SK-N-SH (cell line): ENCODE data around the gene STT3B. TPM values are rescaled to one million over a fixed set of nuclear protein-coding genes. Genes with fewer than 3 reads are reported as not detected.

ENCODE experiments used
- CTCF ChIA-PET: fragments of 300-600, 350-600 bp; formaldehyde crosslinking; extraction: SDS; loops from one replicate; lab custom pipeline; 2021; lab: Yijun Ruan, JAX
- POLR2A ChIA-PET: fragments of 350-600 bp; sonication (Branson Sonifier 250); formaldehyde crosslinking; extraction: SDS; loops from one replicate; lab custom pipeline; 2020; ENCODE audit warnings: antibody characterized with exemption, inconsistent platforms; lab: Yijun Ruan, JAX
- DNase-seq: peaks from one replicate; pipeline ENCODE4 v3.0.0; 2012
- H2AFZ ChIP-seq: fragments of 200-600 bp; sonication (generic); 2 replicates; pipeline ENCODE4 v1.8.1; 2016; ENCODE audit warnings: antibody characterized with exemption, mild to moderate bottlenecking, low read depth
- H3F3A ChIP-seq: fragments of 200-600 bp; sonication (generic); replicated peaks from 2 replicates; pipeline ENCODE3; 2016; ENCODE audit warnings: antibody characterized with exemption, mild to moderate bottlenecking; ENCODE audit not compliant: insufficient read depth
- H3K27ac ChIP-seq, 2 experiments: fragments of 200-500 bp in 1 of 2; fragments of 200-600 bp in 1 of 2; sonication (Bioruptor generic) in 1 of 2; sonication (generic), shearing (Covaris generic) in 1 of 2; 2 replicates each; pipeline versions ENCODE4 v1.5.1 to v1.6.1; 2014 to 2016; ENCODE audit warnings: low read depth in 2 of 2, inconsistent platforms in 1 of 2, low read length in 1 of 2, mild to moderate bottlenecking in 1 of 2, mixed read lengths in 1 of 2
- H3K27me3 ChIP-seq: fragments of 200-600 bp; sonication (generic), shearing (Covaris generic); 2 replicates; pipeline ENCODE4 v1.6.1; 2016; ENCODE audit warnings: mixed run types; ENCODE audit not compliant: insufficient read depth
- H3K36me3 ChIP-seq, 2 experiments: fragments of 200-500 bp in 1 of 2; fragments of 200-600 bp in 1 of 2; sonication (Bioruptor generic) in 1 of 2; sonication (generic) in 1 of 2; replicated peaks in 1 of 2; 2 replicates each; pipeline versions ENCODE3 to v1.5.1; 2014 to 2016; ENCODE audit warnings: low read length in 1 of 2, mild to moderate bottlenecking in 1 of 2; ENCODE audit not compliant: insufficient read depth in 2 of 2, control insufficient read depth in 1 of 2
- H3K4me1 ChIP-seq, 2 experiments: fragments of 200-500 bp in 1 of 2; fragments of 200-600 bp in 1 of 2; sonication (Bioruptor generic) in 1 of 2; sonication (generic), shearing (Covaris generic) in 1 of 2; 2 replicates each; pipeline versions ENCODE4 v1.5.1 to v1.6.1; 2014 to 2016; ENCODE audit warnings: low read depth in 1 of 2, low read length in 1 of 2, mixed run types in 1 of 2; ENCODE audit not compliant: insufficient read depth in 2 of 2, control insufficient read depth in 1 of 2
- H3K4me2 ChIP-seq: fragments of 200-600 bp; sonication (generic), shearing (Covaris generic); 2 replicates; pipeline ENCODE4 v1.6.1; 2017; ENCODE audit warnings: mixed run types
- H3K4me3 ChIP-seq, 2 experiments: fragments of 200-500 bp in 1 of 2; fragments of 200-600 bp in 1 of 2; sonication (Bioruptor generic) in 1 of 2; sonication (generic), shearing (Covaris generic) in 1 of 2; 2 replicates each; pipeline versions ENCODE4 v1.5.1 to v1.8.1; 2014 to 2016; ENCODE audit warnings: low read depth in 2 of 2, inconsistent platforms in 1 of 2, low read length in 1 of 2, mild to moderate bottlenecking in 1 of 2, mixed read lengths in 1 of 2, moderate library complexity in 1 of 2
- H3K79me2 ChIP-seq: fragments of 200-600 bp; sonication (generic); 2 replicates; pipeline ENCODE4 v1.8.1; 2017; ENCODE audit warnings: mild to moderate bottlenecking; ENCODE audit not compliant: insufficient read depth
- H3K9ac ChIP-seq: fragments of 200-600 bp; sonication (generic); 2 replicates; pipeline ENCODE4 v1.6.1; 2017; ENCODE audit warnings: mixed run types
- H3K9me2 ChIP-seq: fragments of 200-600 bp; sonication (generic); 2 replicates; pipeline ENCODE4 v1.6.1; 2017; ENCODE audit warnings: mixed run types
- H3K9me3 ChIP-seq: fragments of 200-600 bp; sonication (generic); 2 replicates; pipeline ENCODE4 v1.6.1; 2017; ENCODE audit warnings: mixed run types, mild to moderate bottlenecking, moderate library complexity
- H4K20me1 ChIP-seq: fragments of 200-600 bp; sonication (generic); 2 replicates; pipeline ENCODE4 v1.6.1; 2017; ENCODE audit warnings: mild to moderate bottlenecking, mixed run types; ENCODE audit not compliant: insufficient read depth
- CHD2 ChIP-seq: fragments of 150-350 bp; IDR thresholded peaks from 2 replicates; pipeline ENCODE4 v1.6.1; 2018; ENCODE audit warnings: low read length; ENCODE audit not compliant: partially characterized antibody
- EZH2phosphoT487 ChIP-seq: fragments of 200-600 bp; sonication (generic); IDR thresholded peaks from 2 replicates; pipeline ENCODE4 v1.6.1; 2017; ENCODE audit warnings: low read depth, mixed run types, mild to moderate bottlenecking, antibody characterized with exemption, moderate library complexity, borderline replicate concordance
- FOSL2 ChIP-seq: IDR thresholded peaks from 2 replicates; pipeline ENCODE4 v1.4.0; 2012; ENCODE audit warnings: low read depth, mild to moderate bottlenecking, moderate library complexity, borderline replicate concordance
- GABPA ChIP-seq: IDR thresholded peaks from 2 replicates; pipeline ENCODE4 v1.4.0; 2012; ENCODE audit warnings: low read depth, mild to moderate bottlenecking
- GATA2 ChIP-seq: sonication (generic); formaldehyde crosslinking; IDR thresholded peaks from 2 replicates; pipeline ENCODE4 v1.5.0; 2020; ENCODE audit warnings: mild to moderate bottlenecking, missing genetic modification reagents
- JUND ChIP-seq: IDR thresholded peaks from 2 replicates; pipeline ENCODE4 v1.4.0; 2012
- MEF2A ChIP-seq: IDR thresholded peaks from 2 replicates; pipeline ENCODE4 v1.4.0; 2012; ENCODE audit warnings: low read depth, borderline replicate concordance
- MXI1 ChIP-seq: IDR thresholded peaks from 2 replicates; pipeline ENCODE4 v1.6.1; 2012; ENCODE audit warnings: mild to moderate bottlenecking, low read depth, low read length, improper control_type of control experiment
- PBX3 ChIP-seq: IDR thresholded peaks from 2 replicates; pipeline ENCODE4; 2012
- POLR2AphosphoS5 ChIP-seq: IDR thresholded peaks from 2 replicates; pipeline ENCODE4 v1.6.1; 2012; ENCODE audit warnings: low read depth, low read length
- RAD21 ChIP-seq: IDR thresholded peaks from 2 replicates; pipeline ENCODE4 v1.6.1; 2012; ENCODE audit warnings: mild to moderate bottlenecking, low read length
- SMC3 ChIP-seq: IDR thresholded peaks from 2 replicates; pipeline ENCODE4 v1.6.1; 2012; ENCODE audit warnings: low read depth, low read length, improper control_type of control experiment
- TAF1 ChIP-seq: IDR thresholded peaks from 2 replicates; pipeline ENCODE4 v1.6.1; 2012; ENCODE audit warnings: low read depth, mild to moderate bottlenecking, low read length, moderate library complexity, borderline replicate concordance
- WGBS: methylation state at CpG from one replicate; pipeline ENCODE4 v1.1.6; 2017; ENCODE audit warnings: low lambda C conversion rate; 5-methylcytosine and 5-hydroxymethylcytosine counted together
- polyA plus RNA-seq, 3 experiments: library from polyadenylated mRNA; depleted of rRNA; stranded (reverse); fragments of >200 nt; gene quantifications; 2 replicates each; pipeline ENCODE4 v1.2.3, GENCODE V29; 2012
- TF ChIP-seq, protein P1 (sequence below): IDR thresholded peaks from 2 replicates; pipeline ENCODE4 v1.6.1; 2012; ENCODE audit warnings: mild to moderate bottlenecking, low read depth, low read length, moderate library complexity
- TF ChIP-seq, protein P2 (sequence below): IDR thresholded peaks from 2 replicates; pipeline ENCODE4 v1.4.0; 2012; ENCODE audit warnings: low read depth
- TF ChIP-seq, protein P3 (sequence below): fragments of 150-350 bp; IDR thresholded peaks from 2 replicates; pipeline ENCODE4 v1.6.1; 2017; ENCODE audit warnings: antibody characterized with exemption, low read length, low read depth, borderline replicate concordance

STT3B gene
- polyA plus RNA-seq, 1 of the 3 experiments (the other 2 are of a cell fraction), result 27.9 TPM

DNA sequence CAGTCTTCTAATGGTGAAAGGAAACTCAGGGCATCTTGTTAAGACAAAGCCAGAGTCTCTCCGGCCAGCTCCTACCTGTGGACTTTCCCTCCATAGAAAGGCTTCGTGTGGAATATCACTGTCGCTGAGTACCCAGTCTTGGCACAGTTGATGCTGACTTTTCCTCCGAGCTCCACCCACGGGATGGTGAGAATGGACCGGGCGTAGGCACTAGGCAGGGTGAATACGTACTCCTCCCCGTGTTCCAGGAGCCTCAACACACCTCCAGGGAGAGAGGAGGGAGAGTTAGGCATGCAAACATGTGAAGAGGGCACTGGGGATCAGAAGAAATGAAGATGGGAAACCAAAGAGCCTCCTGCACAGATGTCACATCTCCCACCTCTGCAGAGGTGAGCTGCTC lies 138.0 kb downstream of the STT3B start:
- no peak overlapping the region for H3K4me2 ChIP-seq
- no peaks in the 10 kb centered on the region for H3K79me2 ChIP-seq
- no peaks in the 10 kb centered on the region for H3K27me3 ChIP-seq
- no peak overlapping the region for H3K9ac ChIP-seq
- CTCF ChIA-PET, result no interaction called here
- no peaks in the 10 kb centered on the region for H3K36me3 ChIP-seq
- no peaks in the 10 kb centered on the region for H3K4me1 ChIP-seq
- H3K27ac ChIP-seq, result no peak overlapping the region
- no peaks in the 10 kb centered on the region for H3K9me3 ChIP-seq
- H3F3A ChIP-seq, result no peaks in the 10 kb centered on the region
- no peak overlapping the region for H3K4me3 ChIP-seq
- TF ChIP-seq EZH2phosphoT487 (no peak), MXI1 (no peak), JUND (no peak), GABPA (no peak), SMC3 (no peak)
- TF ChIP-seq, protein P1, sequence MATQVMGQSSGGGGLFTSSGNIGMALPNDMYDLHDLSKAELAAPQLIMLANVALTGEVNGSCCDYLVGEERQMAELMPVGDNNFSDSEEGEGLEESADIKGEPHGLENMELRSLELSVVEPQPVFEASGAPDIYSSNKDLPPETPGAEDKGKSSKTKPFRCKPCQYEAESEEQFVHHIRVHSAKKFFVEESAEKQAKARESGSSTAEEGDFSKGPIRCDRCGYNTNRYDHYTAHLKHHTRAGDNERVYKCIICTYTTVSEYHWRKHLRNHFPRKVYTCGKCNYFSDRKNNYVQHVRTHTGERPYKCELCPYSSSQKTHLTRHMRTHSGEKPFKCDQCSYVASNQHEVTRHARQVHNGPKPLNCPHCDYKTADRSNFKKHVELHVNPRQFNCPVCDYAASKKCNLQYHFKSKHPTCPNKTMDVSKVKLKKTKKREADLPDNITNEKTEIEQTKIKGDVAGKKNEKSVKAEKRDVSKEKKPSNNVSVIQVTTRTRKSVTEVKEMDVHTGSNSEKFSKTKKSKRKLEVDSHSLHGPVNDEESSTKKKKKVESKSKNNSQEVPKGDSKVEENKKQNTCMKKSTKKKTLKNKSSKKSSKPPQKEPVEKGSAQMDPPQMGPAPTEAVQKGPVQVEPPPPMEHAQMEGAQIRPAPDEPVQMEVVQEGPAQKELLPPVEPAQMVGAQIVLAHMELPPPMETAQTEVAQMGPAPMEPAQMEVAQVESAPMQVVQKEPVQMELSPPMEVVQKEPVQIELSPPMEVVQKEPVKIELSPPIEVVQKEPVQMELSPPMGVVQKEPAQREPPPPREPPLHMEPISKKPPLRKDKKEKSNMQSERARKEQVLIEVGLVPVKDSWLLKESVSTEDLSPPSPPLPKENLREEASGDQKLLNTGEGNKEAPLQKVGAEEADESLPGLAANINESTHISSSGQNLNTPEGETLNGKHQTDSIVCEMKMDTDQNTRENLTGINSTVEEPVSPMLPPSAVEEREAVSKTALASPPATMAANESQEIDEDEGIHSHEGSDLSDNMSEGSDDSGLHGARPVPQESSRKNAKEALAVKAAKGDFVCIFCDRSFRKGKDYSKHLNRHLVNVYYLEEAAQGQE, result no peak
- TF ChIP-seq, all 33 proteins: peak for 0
- WGBS, result 44% methylated on average over 9 of the region's 9 CpGs
- POLR2A ChIA-PET, result no interaction called here
- H3K9me2 ChIP-seq, result no peaks in the 10 kb centered on the region
- H2AFZ ChIP-seq, result no peak overlapping the region
- no peaks in the 10 kb centered on the region for H4K20me1 ChIP-seq
- no peak for DNase-seq

GRCh38 chr3:31671451-31671850 lies 138.7 kb downstream of the STT3B start:
- Histone ChIP-seq H3F3A (no peaks in the 10 kb centered on the region), H3K9me2 (no peaks in the 10 kb centered on the region), H4K20me1 (no peaks in the 10 kb centered on the region), H3K27ac (no peak overlapping the region), H3K4me3 (no peak overlapping the region), H3K4me1 (no peaks in the 10 kb centered on the region; a peak in 1 of 4 replicates)
- DNase-seq, result no peak
- ChIA-PET POLR2A (no interaction called here), CTCF (interaction anchor here (0.7 kb wide), 1 partner anchor 13 kb away, joined by 3 read pairs; no protein-coding TSS in a partner anchor)
- TF ChIP-seq CHD2, result no peak
- TF ChIP-seq TAF1, result no peak
- TF ChIP-seq PBX3, result no peak
- TF ChIP-seq POLR2AphosphoS5, result no peak
- TF ChIP-seq MEF2A, result no peak
- TF ChIP-seq, protein P2, sequence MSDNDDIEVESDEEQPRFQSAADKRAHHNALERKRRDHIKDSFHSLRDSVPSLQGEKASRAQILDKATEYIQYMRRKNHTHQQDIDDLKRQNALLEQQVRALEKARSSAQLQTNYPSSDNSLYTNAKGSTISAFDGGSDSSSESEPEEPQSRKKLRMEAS, result no peak
- TF ChIP-seq EZH2phosphoT487, result no peak
- no peak for TF ChIP-seq RAD21
- TF ChIP-seq SMC3, result no peak
- TF ChIP-seq GATA2, result no peak
- TF ChIP-seq, protein P3, sequence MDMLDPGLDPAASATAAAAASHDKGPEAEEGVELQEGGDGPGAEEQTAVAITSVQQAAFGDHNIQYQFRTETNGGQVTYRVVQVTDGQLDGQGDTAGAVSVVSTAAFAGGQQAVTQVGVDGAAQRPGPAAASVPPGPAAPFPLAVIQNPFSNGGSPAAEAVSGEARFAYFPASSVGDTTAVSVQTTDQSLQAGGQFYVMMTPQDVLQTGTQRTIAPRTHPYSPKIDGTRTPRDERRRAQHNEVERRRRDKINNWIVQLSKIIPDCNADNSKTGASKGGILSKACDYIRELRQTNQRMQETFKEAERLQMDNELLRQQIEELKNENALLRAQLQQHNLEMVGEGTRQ, result no peak
- no peak for TF ChIP-seq FOSL2
- TF ChIP-seq, all 33 proteins: peak for 0
- Histone ChIP-seq H3K9me3 (no peaks in the 10 kb centered on the region), H3K79me2 (no peaks in the 10 kb centered on the region), H3K27me3 (no peaks in the 10 kb centered on the region), H3K4me2 (no peak overlapping the region), H3K9ac (no peak overlapping the region), H3K36me3 (no peaks in the 10 kb centered on the region), H2AFZ (no peak overlapping the region)
- 19% methylated on average over 2 of the region's 2 CpGs for WGBS
